ENCODE results near the gene AGAP3.
A peak's percentile ranks its signal among the peaks of the same experiment; 100 is the strongest.

Gene AGAP3

GRCh38 chr7:151139071-151139790 lies 53.0 kb downstream of the AGAP3 start:
- H3K36me3 ChIP-seq = peaks cover 16 to 100% (median 61%) of the 10 kb centered on the region in 11 experiments; a peak in 20 of 22 replicates

GRCh38 chr7:151139791-151140190 lies 53.5 kb downstream of the AGAP3 start:
- TF ChIP-seq Cebpa-rat (IDR thresholded peaks at IDR 0.05) = no peak
- Histone ChIP-seq H3K4me1 (peaks cover 0 to 24% (median 17%) of the 10 kb centered on the region in 10 experiments; a peak in 16 of 20 replicates), H3K9me3 (replicated peaks in 1 of 11) (no peaks in the 10 kb centered on the region), H3K36me3 (peaks cover 17 to 100% (median 59%) of the 10 kb centered on the region in 11 experiments; a peak in 20 of 22 replicates), H3K9ac (no peak overlapping the region), H3K27me3 (no peaks in the 10 kb centered on the region), H3K4me3 (no peak overlapping the region), H3K4me2 (no peak overlapping the region), H4K20me1 (peaks cover 0 to 98% (median 25%) of the 10 kb centered on the region in 11 experiments; a peak in 16 of 22 replicates), H3K27ac (no peak overlapping the region)

More at GRCh38 chr7:151139071-151139790, 53.0 kb downstream of the AGAP3 start:
- Histone ChIP-seq H3K9me3 (replicated peaks in 1 of 11) (no peaks in the 10 kb centered on the region), H3K27ac (no peak overlapping the region; a peak in 1 of 22 replicates), H3K4me2 (no peak overlapping the region), H4K20me1 (peaks cover 0 to 100% (median 27%) of the 10 kb centered on the region in 11 experiments; a peak in 16 of 22 replicates), H3K4me3 (no peak overlapping the region), H3K9ac (no peak overlapping the region), H3K27me3 (no peaks in the 10 kb centered on the region), H3K4me1 (peaks cover 0 to 24% (median 17%) of the 10 kb centered on the region in 10 experiments; a peak in 16 of 20 replicates)
- TF ChIP-seq Cebpa-rat (IDR thresholded peaks at IDR 0.05) = no peak

DNA sequence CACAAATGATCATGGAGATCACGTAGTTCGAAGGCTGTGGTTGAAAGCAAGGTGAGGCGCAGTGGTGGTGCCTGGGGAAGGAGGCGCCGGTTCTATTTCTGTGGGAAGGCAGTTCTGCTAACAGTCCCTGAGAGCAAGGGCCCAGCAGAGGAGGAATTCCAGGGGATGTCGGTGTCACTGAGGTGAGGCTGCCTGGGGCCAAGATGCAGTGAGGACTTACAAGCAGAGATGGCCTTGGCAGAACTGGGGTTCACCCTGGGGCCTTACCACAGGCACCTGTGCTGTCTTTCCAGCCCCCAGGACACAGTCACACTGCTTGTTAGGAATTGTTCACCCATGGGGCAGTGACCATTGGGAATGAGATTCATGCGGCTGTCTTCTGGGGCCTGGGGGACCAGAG lies 54.6 kb downstream of the AGAP3 start:
- H3K4me1 ChIP-seq = peaks cover 0 to 24% (median 17%) of the 10 kb centered on the region in 10 experiments; a peak in 16 of 20 replicates
- no peaks in the 10 kb centered on the region for H3K27me3 ChIP-seq
- no peak overlapping the region for H3K9ac ChIP-seq
- TF ChIP-seq Cebpa-rat (IDR thresholded peaks at IDR 0.05) = no peak
- H3K4me3 ChIP-seq = no peak overlapping the region
- peaks cover 0 to 88% (median 15%) of the 10 kb centered on the region in 11 experiments; a peak in 16 of 22 replicates for H4K20me1 ChIP-seq
- H3K27ac ChIP-seq = no peak overlapping the region
- H3K4me2 ChIP-seq = no peak overlapping the region
- no peaks in the 10 kb centered on the region for H3K9me3 ChIP-seq (replicated peaks in 1 of 11)
- peaks cover 10 to 97% (median 53%) of the 10 kb centered on the region in 11 experiments; a peak in 20 of 22 replicates for H3K36me3 ChIP-seq

GRCh38 chr7:151141311-151141854 lies 55.1 kb downstream of the AGAP3 start:
- Histone ChIP-seq H3K27ac (no peak overlapping the region), H3K9ac (no peak overlapping the region), H3K4me1 (peaks cover 0 to 24% (median 17%) of the 10 kb centered on the region in 10 experiments; a peak in 16 of 20 replicates), H3K4me2 (no peak overlapping the region), H3K9me3 (replicated peaks in 1 of 11) (no peaks in the 10 kb centered on the region), H4K20me1 (peaks cover 0 to 86% (median 15%) of the 10 kb centered on the region in 11 experiments; a peak in 16 of 22 replicates), H3K4me3 (no peak overlapping the region), H3K36me3 (peaks cover 10 to 91% (median 47%) of the 10 kb centered on the region in 11 experiments; a peak in 20 of 22 replicates), H3K27me3 (no peaks in the 10 kb centered on the region)
- TF ChIP-seq Cebpa-rat (IDR thresholded peaks at IDR 0.05) = no peak

DNA sequence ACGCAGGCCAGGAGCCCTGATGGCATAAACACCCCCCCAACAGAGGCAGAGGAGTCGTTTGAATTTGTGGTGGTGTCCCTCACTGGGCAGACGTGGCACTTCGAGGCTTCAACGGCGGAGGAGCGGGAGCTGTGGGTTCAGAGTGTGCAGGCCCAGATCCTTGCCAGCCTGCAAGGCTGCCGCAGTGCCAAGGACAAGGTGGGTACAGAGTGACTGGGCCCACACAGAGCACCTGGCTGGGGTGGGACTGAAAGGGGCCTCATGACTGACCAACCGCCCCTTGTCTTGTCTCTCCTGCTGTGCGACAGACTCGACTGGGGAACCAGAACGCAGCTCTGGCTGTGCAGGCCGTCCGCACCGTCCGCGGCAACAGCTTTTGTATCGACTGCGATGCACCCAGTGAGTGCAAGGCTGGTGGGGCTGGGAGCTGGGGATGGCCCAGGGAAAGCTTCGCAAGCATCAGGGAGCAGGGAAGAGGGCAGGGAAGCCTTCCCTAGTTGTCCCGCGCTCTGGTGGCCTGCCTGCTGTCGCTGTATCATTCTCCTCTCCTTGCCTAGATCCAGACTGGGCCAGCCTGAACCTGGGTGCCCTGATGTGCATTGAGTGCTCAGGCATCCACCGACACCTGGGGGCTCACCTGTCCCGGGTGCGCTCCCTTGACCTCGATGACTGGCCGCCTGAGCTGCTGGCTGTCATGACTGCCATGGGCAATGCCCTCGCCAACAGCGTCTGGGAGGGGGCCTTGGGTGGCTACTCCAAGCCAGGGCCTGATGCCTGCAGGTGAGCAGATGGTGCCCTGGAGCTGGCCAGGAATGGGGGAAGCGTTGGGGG lies 55.8 kb downstream of the AGAP3 start:
- H3K36me3 ChIP-seq = peaks cover 10 to 84% (median 45%) of the 10 kb centered on the region in 11 experiments; a peak in 20 of 22 replicates
- no peak overlapping the region for H3K4me3 ChIP-seq
- H3K4me1 ChIP-seq = peaks cover 0 to 24% (median 17%) of the 10 kb centered on the region in 10 experiments; a peak in 16 of 20 replicates
- H3K27me3 ChIP-seq = no peaks in the 10 kb centered on the region
- H3K9ac ChIP-seq = no peak overlapping the region
- H4K20me1 ChIP-seq = peaks cover 0 to 80% (median 10%) of the 10 kb centered on the region in 11 experiments; a peak in 16 of 22 replicates
- no peaks in the 10 kb centered on the region for H3K9me3 ChIP-seq (replicated peaks in 1 of 11)
- H3K4me2 ChIP-seq = peak overlapping the region in 9 of 11 experiments; percentile 43 to 75 (median 66); a peak in 18 of 22 replicates
- no peak overlapping the region for H3K27ac ChIP-seq
- TF ChIP-seq Cebpa-rat (IDR thresholded peaks at IDR 0.05) = no peak

- peak overlapping the region in 9 of 11 experiments; percentile 43 to 75 (median 66); a peak in 18 of 22 replicates for H3K4me2 ChIP-seq
- H3K9ac ChIP-seq = no peak overlapping the region
- peaks cover 10 to 78% (median 45%) of the 10 kb centered on the region in 11 experiments; a peak in 20 of 22 replicates for H3K36me3 ChIP-seq
- no peak for TF ChIP-seq Cebpa-rat (IDR thresholded peaks at IDR 0.05)
- no peak overlapping the region for H3K27ac ChIP-seq
- H3K9me3 ChIP-seq (replicated peaks in 1 of 11) = no peaks in the 10 kb centered on the region
- peaks cover 0 to 77% (median 9%) of the 10 kb centered on the region in 11 experiments; a peak in 14 of 22 replicates for H4K20me1 ChIP-seq
- peaks cover 0 to 24% (median 17%) of the 10 kb centered on the region in 10 experiments; a peak in 16 of 20 replicates for H3K4me1 ChIP-seq
- no peak overlapping the region for H3K4me3 ChIP-seq
- H3K27me3 ChIP-seq = no peaks in the 10 kb centered on the region
Measured at GRCh38 chr7:151142686-151143040, 56.4 kb downstream of the AGAP3 start.

GRCh38 chr7:151143261-151144015 lies 57.2 kb downstream of the AGAP3 start:
- H3K4me2 ChIP-seq = peak overlapping the region in 9 of 11 experiments; percentile 43 to 75 (median 66); a peak in 17 of 22 replicates
- H3K4me1 ChIP-seq = peaks cover 0 to 24% (median 17%) of the 10 kb centered on the region in 10 experiments; a peak in 16 of 20 replicates
- no peak overlapping the region for H3K27ac ChIP-seq
- H3K36me3 ChIP-seq = peaks cover 10 to 71% (median 44%) of the 10 kb centered on the region in 11 experiments; a peak in 20 of 22 replicates
- no peak overlapping the region for H3K9ac ChIP-seq
- TF ChIP-seq Cebpa-rat (IDR thresholded peaks at IDR 0.05) = no peak
- H3K9me3 ChIP-seq (replicated peaks in 1 of 11) = no peaks in the 10 kb centered on the region
- H4K20me1 ChIP-seq = peaks cover 0 to 69% (median 4%) of the 10 kb centered on the region in 11 experiments; a peak in 12 of 22 replicates
- no peak overlapping the region for H3K4me3 ChIP-seq
- no peaks in the 10 kb centered on the region for H3K27me3 ChIP-seq

- no peak overlapping the region for H3K4me2 ChIP-seq
- H4K20me1 ChIP-seq = peaks cover 0 to 60% (median 0%) of the 10 kb centered on the region in 11 experiments; a peak in 11 of 22 replicates
- H3K9ac ChIP-seq = no peak overlapping the region
- no peak overlapping the region for H3K27ac ChIP-seq
- H3K4me3 ChIP-seq = no peak overlapping the region
- TF ChIP-seq Cebpa-rat (IDR thresholded peaks at IDR 0.05) = no peak
- H3K4me1 ChIP-seq = peaks cover 0 to 24% (median 17%) of the 10 kb centered on the region in 10 experiments; a peak in 16 of 20 replicates
- no peaks in the 10 kb centered on the region for H3K27me3 ChIP-seq
- H3K9me3 ChIP-seq (replicated peaks in 1 of 11) = no peaks in the 10 kb centered on the region
- peaks cover 10 to 61% (median 43%) of the 10 kb centered on the region in 11 experiments; a peak in 20 of 22 replicates for H3K36me3 ChIP-seq
Measured at GRCh38 chr7:151144387-151144786, 58.1 kb downstream of the AGAP3 start.

Measured in BLaER1 treated with 17β-estradiol and CSF1 and Interleukin-3, amounts not matched to agents 10 nM and 100 nM (cell line).